ENCODE measurements around the gene HSFX2. TPM values are rescaled to one million over a fixed set of nuclear protein-coding genes. Genes with fewer than 3 reads are reported as not detected.
"Not testable (repeated sequence)": the region's sequence is repeated elsewhere in the genome, so short reads cannot be mapped to it uniquely, and the experiment has no call there.

HSFX2 gene
- polyA plus RNA-seq, 3 donors: 0.18 to 0.56 (median 0.37) TPM

DNA sequence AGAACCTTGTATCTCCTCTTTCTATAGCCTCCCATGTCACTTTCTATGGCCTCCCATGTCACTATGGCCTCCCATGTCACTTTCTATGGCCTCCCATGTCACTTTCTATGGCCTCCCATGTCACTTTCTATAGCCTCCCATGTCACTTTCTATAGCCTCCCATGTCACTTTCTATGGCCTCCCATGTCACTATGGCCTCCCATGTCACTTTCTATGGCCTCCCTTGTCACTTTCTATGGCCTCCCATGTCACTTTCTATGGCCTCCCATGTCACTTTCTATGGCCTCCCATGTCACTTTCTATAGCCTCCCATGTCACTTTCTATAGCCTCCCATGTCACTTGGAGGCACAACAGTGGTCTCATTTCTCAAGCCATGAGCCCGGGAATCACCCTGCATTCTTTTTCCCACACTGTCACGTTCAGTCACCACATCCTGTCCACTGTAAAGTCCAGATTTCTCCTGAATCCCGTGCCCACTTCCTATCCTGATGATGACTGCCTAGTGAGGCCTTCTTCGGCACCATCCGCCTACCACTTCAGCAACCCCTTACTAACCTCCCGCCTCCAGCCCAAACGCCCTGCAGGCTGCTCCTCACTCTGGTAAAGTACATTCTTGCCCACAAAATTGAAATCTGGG is 10.3 kb upstream of the HSFX2 start:
- WGBS, 3 donors: 68 to 99% (median 83%) methylated on average over 7 of the region's 7 CpGs
- not testable (repeated sequence) for H3K27ac ChIP-seq (ENCODE audit: low read depth, low read length)

DNA sequence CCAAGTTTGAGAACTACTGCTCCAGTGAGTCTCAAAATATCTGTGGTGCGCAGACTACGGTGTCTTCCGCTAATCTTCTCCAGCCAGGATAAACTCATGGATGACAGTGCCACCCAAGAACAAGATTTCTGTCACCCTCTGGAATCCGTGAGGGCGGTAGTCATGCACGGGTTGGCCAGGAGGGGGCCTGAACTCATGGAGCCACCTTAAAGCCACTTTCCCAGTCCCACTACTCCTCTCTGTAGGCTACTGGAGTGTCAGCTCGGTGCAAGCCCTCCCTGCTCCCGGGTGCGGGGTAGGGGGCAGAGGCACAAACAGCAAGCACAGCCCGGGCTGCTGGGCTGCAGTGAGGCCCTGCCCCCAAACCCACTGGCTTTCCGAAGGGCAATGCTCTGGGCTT is 3.5 kb upstream of the HSFX2 start:
- H3K27ac ChIP-seq (ENCODE audit: low read depth, low read length): not testable (repeated sequence)
- WGBS, 3 donors: 37 to 56% (median 37%) methylated on average over 3 of the region's 11 CpGs

GRCh38 chrX:149595943-149596342 is 829 bp upstream of the HSFX2 start:
- no CpG with 5 or more reads among the region's 7 CpGs for WGBS, 3 donors
- H3K27ac ChIP-seq (ENCODE audit: low read depth, low read length): not testable (repeated sequence)

- no CpG with 5 or more reads among the region's 7 CpGs for WGBS, 3 donors
- H3K27ac ChIP-seq (ENCODE audit: low read depth, low read length): not testable (repeated sequence)
These were observed 4.1 kb downstream of the HSFX2 start for GRCh38 chrX:149590993-149591392.

GRCh38 chrX:149587359-149587758 is 7.8 kb downstream of the HSFX2 start, which contains the start of gene MAGEA9B:
Gene MAGEA9B, minus strand, starts transcription at chrX:149587459. Its CDS starts 4,280 bp downstream, at chrX:149583179.
- WGBS, 3 donors: no CpG with 5 or more reads among the region's 12 CpGs
- H3K27ac ChIP-seq (ENCODE audit: low read depth, low read length): not testable (repeated sequence)

GRCh38 chrX:149585631-149586030 is 9.5 kb downstream of the HSFX2 start:
- WGBS, 3 donors: 95 to 96% methylated on average over 3 to 4 of the region's 17 CpGs; no CpG with 5 or more reads in 1 of the 3 donors

GRCh38 chrX:149573456-149573855 is 21.7 kb downstream of the HSFX2 start:
- no CpG with 5 or more reads among the region's 1 CpG for WGBS, 3 donors
- H3K27ac ChIP-seq (ENCODE audit: low read depth, low read length): not testable (repeated sequence)

More at GRCh38 chrX:149585631-149586030, 9.5 kb downstream of the HSFX2 start:
- not testable (repeated sequence) for H3K27ac ChIP-seq (ENCODE audit: low read depth, low read length)

GRCh38 chrX:149572743-149573142 is 22.4 kb downstream of the HSFX2 start:
- 23 to 45% methylated on average over 1 of the region's 1 CpG; no CpG with 5 or more reads in 1 of the 3 donors for WGBS, 3 donors
- no peak overlapping the region for H3K27ac ChIP-seq (ENCODE audit: low read depth, low read length)

DNA sequence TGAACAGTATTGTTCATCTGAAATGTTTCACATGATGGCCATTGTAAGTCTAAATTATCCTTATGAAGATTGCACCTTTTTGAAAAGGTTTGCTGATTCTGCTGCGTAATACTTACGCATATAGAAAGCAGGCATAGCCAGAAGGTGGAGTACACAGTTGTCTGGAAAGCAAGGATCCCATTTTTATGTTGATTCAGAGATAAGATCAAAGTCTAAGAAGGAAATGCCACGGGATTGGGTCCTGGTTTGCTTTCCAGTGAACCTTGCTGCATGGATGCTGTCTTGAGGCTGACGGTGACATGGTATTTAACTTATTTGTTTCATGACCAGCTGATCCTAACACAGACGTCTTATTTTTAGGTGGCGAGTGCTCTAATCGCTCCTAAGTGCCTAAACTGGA is 23.3 kb downstream of the HSFX2 start:
- WGBS, 3 donors: 69 to 86% methylated on average over 7 of the region's 7 CpGs; no CpG with 5 or more reads in 1 of the 3 donors
- H3K27ac ChIP-seq (ENCODE audit: low read depth, low read length): no peak overlapping the region

DNA sequence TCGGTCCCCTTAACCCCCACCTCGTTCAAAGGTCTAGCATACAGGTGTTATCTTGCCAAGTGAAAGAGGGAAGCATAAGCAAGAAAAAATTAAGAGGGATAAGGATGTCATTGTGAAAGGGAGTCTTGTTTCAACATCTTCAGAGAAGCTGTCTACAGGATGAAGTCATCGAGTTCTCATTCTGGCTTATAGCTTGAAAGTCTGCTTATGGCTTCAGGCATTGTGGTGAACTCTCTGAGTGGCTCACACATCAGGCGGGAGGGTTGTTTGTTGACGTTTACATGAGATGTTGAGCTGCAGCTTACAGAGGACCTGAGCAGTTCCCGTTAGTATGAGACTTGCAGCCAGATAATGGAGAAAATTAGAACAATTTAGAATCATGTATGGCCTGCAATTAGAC is 24.4 kb downstream of the HSFX2 start:
- 64 to 65% methylated on average over 6 of the region's 6 CpGs; no CpG with 5 or more reads in 1 of the 3 donors for WGBS, 3 donors
- H3K27ac ChIP-seq (ENCODE audit: low read depth, low read length): no peak overlapping the region

GRCh38 chrX:149569770-149570169 is 25.3 kb downstream of the HSFX2 start:
- 54 to 68% methylated on average over 2 of the region's 2 CpGs; no CpG with 5 or more reads in 1 of the 3 donors for WGBS, 3 donors
- no peak overlapping the region for H3K27ac ChIP-seq (ENCODE audit: low read depth, low read length)

GRCh38 chrX:149568701-149569296 is 26.3 kb downstream of the HSFX2 start:
- no peak overlapping the region for H3K27ac ChIP-seq (ENCODE audit: low read depth, low read length)
- 67 to 86% methylated on average over 5 of the region's 5 CpGs; no CpG with 5 or more reads in 1 of the 3 donors for WGBS, 3 donors

DNA sequence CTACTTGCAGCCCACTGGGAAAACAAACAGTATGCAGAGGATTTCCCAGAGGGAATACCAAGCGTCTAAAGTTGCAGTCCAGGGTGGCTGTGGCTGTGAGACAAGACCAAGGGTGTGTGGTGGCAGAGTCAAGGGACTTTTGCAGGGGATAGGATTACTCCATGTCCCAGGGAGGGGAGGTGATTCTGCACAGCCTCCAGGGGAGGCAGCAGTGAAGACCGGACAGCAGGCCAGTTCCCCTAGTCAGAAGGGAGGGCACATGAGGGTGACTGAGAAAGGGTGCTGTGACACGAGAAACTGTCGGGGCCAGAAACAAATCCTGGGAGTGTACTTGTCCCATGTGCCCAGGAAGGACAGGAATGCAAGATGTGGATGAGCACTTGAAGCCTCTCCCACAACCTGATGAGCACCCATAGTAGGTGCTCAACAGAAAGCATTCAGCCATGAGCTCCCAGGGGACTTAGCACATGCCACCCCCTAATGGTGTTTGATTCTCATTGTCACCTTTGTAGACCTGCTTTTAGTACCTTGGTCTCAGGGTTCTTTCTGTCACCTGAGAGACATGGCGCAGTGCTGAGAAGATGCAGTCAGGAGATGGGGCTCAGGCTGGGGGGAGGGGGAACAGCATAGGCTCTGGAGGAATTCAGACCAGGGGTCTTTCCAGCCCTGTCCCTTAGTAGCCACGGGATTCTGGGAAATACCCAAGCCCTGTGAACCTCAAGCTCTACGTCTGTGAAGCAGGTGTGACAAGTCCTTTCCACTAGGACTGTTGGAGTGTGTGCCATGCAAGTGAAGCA is 27.3 kb downstream of the HSFX2 start:
- H3K27ac ChIP-seq (ENCODE audit: low read depth, low read length): no peak overlapping the region
- WGBS, 3 donors: 82 to 90% methylated on average over 7 of the region's 7 CpGs; no CpG with 5 or more reads in 1 of the 3 donors

DNA sequence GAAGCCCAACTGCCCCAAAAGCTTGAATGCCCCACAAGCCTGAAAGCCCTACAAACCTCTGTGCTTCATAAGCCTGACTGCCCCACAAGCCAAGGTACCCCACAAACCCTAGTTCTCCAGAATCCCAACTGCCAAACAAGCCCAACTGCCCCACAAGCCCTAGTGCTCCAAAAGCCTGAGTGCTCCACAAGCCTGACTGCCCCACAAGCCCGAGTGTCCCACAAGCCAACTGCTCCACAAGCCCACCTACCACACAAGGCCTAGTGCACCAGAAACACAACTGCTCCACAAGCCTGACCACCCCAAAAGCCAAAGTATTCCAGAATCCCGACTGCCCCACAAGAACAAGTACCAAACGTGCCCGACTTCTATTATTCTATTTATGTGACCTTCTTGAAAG is 31.8 kb downstream of the HSFX2 start:
- H3K27ac ChIP-seq (ENCODE audit: low read depth, low read length): no peak overlapping the region
- WGBS, 3 donors: 81 to 91% methylated on average over 4 of the region's 4 CpGs; no CpG with 5 or more reads in 1 of the 3 donors

GRCh38 chrX:149555251-149555650 is 39.9 kb downstream of the HSFX2 start:
- WGBS, 3 donors: no CpG with 5 or more reads among the region's 4 CpGs

GRCh38 chrX:149551939-149552248 is 43.2 kb downstream of the HSFX2 start:
- H3K27ac ChIP-seq (ENCODE audit: low read depth, low read length): not testable (repeated sequence)
- WGBS, 3 donors: 95% methylated on average over 2 of the region's 6 CpGs; no CpG with 5 or more reads in 2 of the 3 donors

More at GRCh38 chrX:149555251-149555650, 39.9 kb downstream of the HSFX2 start:
- H3K27ac ChIP-seq (ENCODE audit: low read depth, low read length): not testable (repeated sequence)

DNA sequence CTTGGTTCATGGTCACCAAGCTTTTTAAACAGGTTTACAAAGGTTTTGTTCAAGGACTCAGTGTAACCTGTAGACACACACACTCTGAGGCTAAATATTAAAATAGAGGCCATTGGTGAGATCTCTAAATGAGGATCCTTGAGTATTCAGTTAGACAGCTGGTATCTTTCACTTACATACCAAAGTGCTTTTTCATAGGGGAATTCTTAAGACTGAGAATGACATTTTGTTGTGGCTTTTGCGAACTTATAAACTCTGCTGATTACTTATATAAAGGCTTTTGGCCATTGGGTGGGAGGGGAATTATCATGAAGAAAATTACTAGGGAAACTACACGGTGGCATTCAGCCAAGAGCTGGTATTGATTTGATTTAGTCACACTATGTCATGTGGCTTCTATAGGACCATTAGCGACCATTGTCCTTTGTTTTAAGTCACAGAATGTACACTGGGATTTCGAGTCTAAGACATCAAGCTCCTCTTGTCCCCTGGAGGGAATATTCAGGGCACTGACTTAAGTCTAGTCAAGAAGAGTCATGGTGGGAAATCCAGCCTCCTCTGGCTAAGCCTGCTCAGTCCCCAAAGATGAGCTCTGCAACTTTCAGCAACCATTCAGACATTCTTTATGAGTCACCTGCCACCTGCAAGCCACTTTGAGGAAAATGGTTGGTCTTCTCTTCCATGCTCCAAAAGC is 43.7 kb downstream of the HSFX2 start:
- not testable (repeated sequence) for H3K27ac ChIP-seq (ENCODE audit: low read depth, low read length)
- no CpG with 5 or more reads among the region's 4 CpGs for WGBS, 3 donors

DNA sequence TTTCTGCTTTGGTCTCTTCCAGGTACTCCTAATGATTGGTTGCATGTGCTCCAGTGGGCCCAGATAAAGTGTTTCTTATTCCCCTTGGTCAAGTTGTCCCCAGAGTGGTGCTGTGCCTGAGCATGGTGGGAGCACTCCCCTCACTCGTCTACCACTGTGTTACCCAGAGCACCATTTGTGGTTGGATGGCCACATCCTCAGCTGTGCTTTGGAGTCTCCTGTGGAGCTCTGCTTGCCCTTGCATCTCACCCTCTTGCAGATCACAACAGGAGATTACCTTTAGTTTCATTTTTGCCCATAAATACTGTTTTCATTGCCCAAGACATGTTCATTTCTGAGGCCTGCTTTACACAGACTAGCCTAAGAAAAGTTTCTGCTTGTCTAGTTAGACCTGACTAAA is 44.7 kb downstream of the HSFX2 start:
- H3K27ac ChIP-seq (ENCODE audit: low read depth, low read length): not testable (repeated sequence)
- WGBS, 3 donors: 100% methylated on average over 1 of the region's 1 CpG; no CpG with 5 or more reads in 1 of the 3 donors

- WGBS, 3 donors: 80% methylated on average over 1 of the region's 6 CpGs; no CpG with 5 or more reads in 2 of the 3 donors
- not testable (repeated sequence) for H3K27ac ChIP-seq (ENCODE audit: low read depth, low read length)
These were observed 45.4 kb downstream of the HSFX2 start, which contains the start of gene HSFX3 for GRCh38 chrX:149549701-149550100. Gene HSFX3, minus strand, starts transcription at chrX:149549924. Its CDS starts 72 bp downstream, at chrX:149549852.

Data from adipose tissue (tissue), 3 donors.